H1 (cell line): ENCODE results near the gene PROSER3. TPM values are rescaled to one million over a fixed set of nuclear protein-coding genes. Genes with fewer than 3 reads are reported as not detected.

Source experiments
- CTCF ChIA-PET: fragments of 300-600 bp; sonication (Branson Sonifier 250); formaldehyde crosslinking; loops from one replicate; lab custom pipeline; 2021; ENCODE audit not compliant: partially characterized antibody; lab: Charles Lee
- POLR2A ChIA-PET: fragments of 300-600 bp; sonication (Branson Sonifier 250); formaldehyde crosslinking; loops from one replicate; lab custom pipeline; 2021; ENCODE audit warnings: inconsistent platforms; ENCODE audit not compliant: partially characterized antibody; lab: Charles Lee
- DNase-seq, 2 experiments: peaks; one replicate each; pipeline versions ENCODE4 v3.0.0 to v3.0.0-alpha.2; 2010 to 2022; ENCODE audit warnings: low spot score in 2 of 2, low read depth in 1 of 2, mixed read lengths in 1 of 2
- FAIRE-seq: peaks from 2 replicates; lab custom pipeline; 2011; peaks lifted over from hg19 to GRCh38; lab: Jason Lieb, UNC
- H2AFZ ChIP-seq: 2 replicates; pipeline ENCODE4 v1.8.1; 2012; ENCODE audit warnings: low read length, inconsistent platforms
- H2AK5ac ChIP-seq: 2 replicates; pipeline ENCODE4 v1.6.1; 2013; ENCODE audit warnings: low read depth, low read length
- H2BK120ac ChIP-seq: replicated peaks from 2 replicates; pipeline ENCODE3; 2013; ENCODE audit warnings: low read depth, low read length, inconsistent platforms
- H2BK12ac ChIP-seq: 2 replicates; pipeline ENCODE4 v1.6.1; 2013; ENCODE audit warnings: low read depth, low read length
- H2BK15ac ChIP-seq: 2 replicates; pipeline ENCODE4 v1.6.1; 2013; ENCODE audit warnings: low read length
- H2BK20ac ChIP-seq: 2 replicates; pipeline ENCODE4 v1.6.1; 2013; ENCODE audit warnings: low read length
- H2BK5ac ChIP-seq: 2 replicates; pipeline ENCODE4 v1.6.1; 2013; ENCODE audit warnings: low read depth, low read length
- H3K14ac ChIP-seq: 2 replicates; pipeline ENCODE4 v1.6.1; 2013; ENCODE audit warnings: inconsistent platforms; ENCODE audit not compliant: insufficient read length
- H3K18ac ChIP-seq: 2 replicates; pipeline ENCODE4 v1.6.1; 2013; ENCODE audit warnings: low read length; ENCODE audit errors: extremely low read depth
- H3K23ac ChIP-seq: 2 replicates; pipeline ENCODE4 v1.6.1; 2013; ENCODE audit warnings: inconsistent platforms; ENCODE audit not compliant: insufficient read length
- H3K23me2 ChIP-seq: 2 replicates; pipeline ENCODE4 v1.6.1; 2013; ENCODE audit warnings: low read depth, low read length
- H3K27ac ChIP-seq: 2 replicates; pipeline ENCODE4 v1.6.1; 2011; ENCODE audit warnings: low read depth, low read length, inconsistent platforms
- H3K27me3 ChIP-seq, 4 experiments: replicated peaks in 1 of 4; 1 replicate in 1 of 4; 2 replicates in 3 of 4; pipeline versions ENCODE4 v1.6.1 to v1.8.1; 2011 to 2013; ENCODE audit warnings: low read length in 3 of 4, mild to moderate bottlenecking in 3 of 4, inconsistent platforms in 2 of 4, mixed read lengths in 2 of 4, moderate library complexity in 1 of 4; ENCODE audit not compliant: control insufficient read depth in 3 of 4, insufficient read depth in 3 of 4; ENCODE audit errors: extremely low read depth in 1 of 4
- H3K36me3 ChIP-seq, 4 experiments: 2 replicates each; pipeline versions ENCODE4 v1.6.1 to v1.8.1; 2011 to 2013; ENCODE audit warnings: mild to moderate bottlenecking in 4 of 4, low read length in 3 of 4, moderate library complexity in 2 of 4, control low read depth in 1 of 4, inconsistent platforms in 1 of 4; ENCODE audit not compliant: insufficient read depth in 4 of 4, control insufficient read depth in 2 of 4
- H3K4ac ChIP-seq: replicated peaks from 2 replicates; pipeline ENCODE3; 2013; ENCODE audit warnings: low read length, low read depth, mixed read lengths, inconsistent platforms; ENCODE audit not compliant: insufficient read length
- H3K4me1 ChIP-seq, 4 experiments: replicated peaks in 1 of 4; 1 replicate in 1 of 4; 2 replicates in 3 of 4; pipeline versions ENCODE4 v1.6.1 to v1.8.1; 2011 to 2013; ENCODE audit warnings: low read length in 3 of 4, inconsistent platforms in 2 of 4, mixed read lengths in 1 of 4; ENCODE audit not compliant: insufficient read depth in 4 of 4, control insufficient read depth in 3 of 4
- H3K4me2 ChIP-seq, 2 experiments: 2 replicates each; pipeline versions ENCODE4 v1.6.1 to v1.8.1; 2011 to 2013; ENCODE audit warnings: low read depth in 2 of 2, low read length in 2 of 2, control low read depth in 1 of 2, inconsistent platforms in 1 of 2, mild to moderate bottlenecking in 1 of 2; ENCODE audit not compliant: insufficient read depth in 1 of 2
- H3K4me3 ChIP-seq, 4 experiments: fragments of 200-600, 300-600 bp in 1 of 4; sonication (generic), shearing (Covaris generic), sonication (Bioruptor Twin) in 1 of 4; 2 replicates each; pipeline versions ENCODE4 v1.5.1 to v1.8.1; 2011 to 2016; ENCODE audit warnings: low read length in 4 of 4, low read depth in 3 of 4, control low read depth in 2 of 4, inconsistent platforms in 2 of 4, mild to moderate bottlenecking in 2 of 4, mixed read lengths in 1 of 4, moderate library complexity in 1 of 4; ENCODE audit not compliant: insufficient read depth in 2 of 4; ENCODE audit errors: extremely low read depth in 1 of 4
- H3K56ac ChIP-seq: replicated peaks from 2 replicates; pipeline ENCODE3; 2013; ENCODE audit warnings: low read depth, mild to moderate bottlenecking, mixed read lengths, low read length, inconsistent platforms; ENCODE audit not compliant: insufficient read length
- H3K79me1 ChIP-seq: 2 replicates; pipeline ENCODE4 v1.6.1; 2013; ENCODE audit warnings: low read depth, low read length, control low read depth
- H3K79me2 ChIP-seq, 2 experiments: 2 replicates each; pipeline versions ENCODE4 v1.6.1 to v1.8.1; 2012 to 2013; ENCODE audit warnings: low read length in 2 of 2, mild to moderate bottlenecking in 2 of 2, inconsistent platforms in 1 of 2; ENCODE audit not compliant: insufficient read depth in 2 of 2, control insufficient read depth in 1 of 2
- H3K9ac ChIP-seq, 4 experiments: replicated peaks in 1 of 4; 1 replicate in 1 of 4; 2 replicates in 3 of 4; pipeline versions ENCODE4 v1.6.1 to v1.8.1; 2011 to 2013; ENCODE audit warnings: low read depth in 3 of 4, low read length in 3 of 4, control low read depth in 2 of 4, mild to moderate bottlenecking in 2 of 4, moderate library complexity in 2 of 4, inconsistent platforms in 1 of 4; ENCODE audit errors: extremely low read depth in 1 of 4
- H3K9me3 ChIP-seq, 2 experiments: 2 replicates each; pipeline versions ENCODE4 v1.6.1 to v1.8.1; 2012 to 2013; ENCODE audit warnings: mild to moderate bottlenecking in 2 of 2, moderate library complexity in 2 of 2, control low read depth in 1 of 2, inconsistent platforms in 1 of 2, low read depth in 1 of 2, low read length in 1 of 2, mixed read lengths in 1 of 2; ENCODE audit not compliant: insufficient read depth in 2 of 2
- H4K20me1 ChIP-seq, 2 experiments: replicated peaks in 1 of 2; 2 replicates each; pipeline versions ENCODE3 to v1.8.1; 2011 to 2013; ENCODE audit warnings: inconsistent platforms in 2 of 2, low read length in 2 of 2, mild to moderate bottlenecking in 1 of 2; ENCODE audit not compliant: insufficient read depth in 2 of 2, control insufficient read depth in 1 of 2
- H4K5ac ChIP-seq: 2 replicates; pipeline ENCODE4 v1.6.1; 2013; ENCODE audit warnings: low read length, low read depth, mixed read lengths, inconsistent platforms; ENCODE audit not compliant: insufficient read length
- H4K8ac ChIP-seq: 2 replicates; pipeline ENCODE4 v1.8.0; 2013; ENCODE audit warnings: mild to moderate bottlenecking, moderate library complexity, low read length, inconsistent platforms; ENCODE audit not compliant: insufficient read depth; ENCODE audit errors: extremely low read depth
- H4K91ac ChIP-seq: replicated peaks from 2 replicates; pipeline ENCODE3; 2013; ENCODE audit warnings: low read length, mixed read lengths, inconsistent platforms; ENCODE audit not compliant: insufficient read length
- CTCF ChIP-seq, 3 experiments: IDR thresholded peaks; 1 replicate in 2 of 3; 2 replicates in 1 of 3; pipeline versions ENCODE4 v1.5.1 to v1.6.1; 2011; ENCODE audit warnings: low read length in 3 of 3, mild to moderate bottlenecking in 3 of 3, inconsistent platforms in 2 of 3, low read depth in 1 of 3, moderate library complexity in 1 of 3; ENCODE audit not compliant: insufficient read depth in 1 of 3; ENCODE audit errors: control extremely low read depth in 1 of 3
- SUZ12 ChIP-seq: fragments of 200-600 bp; sonication (generic); IDR thresholded peaks from 2 replicates; pipeline ENCODE4 v1.6.1; 2012; ENCODE audit warnings: mild to moderate bottlenecking, inconsistent platforms, low read length, moderate library complexity, mixed read lengths
- WGBS, 2 experiments: shearing (Covaris generic) in 1 of 2; methylation state at CpG; one replicate each; pipeline versions ENCODE4 v1.1.6 to v1.1.7; 2013 to 2015; ENCODE audit warnings: low lambda C conversion rate in 2 of 2, mixed read lengths in 2 of 2, inconsistent platforms in 1 of 2, low coverage in 1 of 2, missing lambda C conversion rate in 1 of 2; ENCODE audit not compliant: insufficient replicate concordance in 2 of 2, insufficient coverage in 1 of 2, insufficient read length in 1 of 2; ENCODE audit errors: extremely low coverage in 1 of 2, missing lambda C conversion rate in 1 of 2; 5-methylcytosine and 5-hydroxymethylcytosine counted together
- polyA plus RNA-seq, 7 experiments: library from polyadenylated mRNA; depleted of rRNA in 3 of 7; stranded (reverse) in 5 of 7; unstranded in 2 of 7; fragments of >200 nt in 5 of 7; fragments of 200-250 nt in 2 of 7; gene quantifications; 1 replicate in 5 of 7; 2 replicates in 1 of 7; 4 replicates in 1 of 7; pipeline versions ENCODE4 v1.2.1 to v1.2.3, GENCODE V29; 2011 to 2013; ENCODE audit warnings: missing spikeins in 2 of 7, mixed read lengths in 2 of 7
- total RNA-seq: library from RNA; stranded (reverse); fragmentation: NEBNext Ultra II Directional; extraction: Animal tissue kit (Norgen Biotek cat#: 25700); gene quantifications from 2 replicates; pipeline ENCODE4 v1.2.1, GENCODE V29; 2021

PROSER3 gene
- total and polyA plus RNA-seq, 2 of the 8 experiments (the other 6 are each of a cell fraction or from before 2014, with no cell fraction given), result 17.8 to 28.9 TPM

GRCh38 chr19:35736913-35737886 lies 20.8 kb upstream of the PROSER3 start:
- no peak overlapping the region for H3K27ac ChIP-seq
- H3K79me1 ChIP-seq, result no peaks in the 10 kb centered on the region
- H4K20me1 ChIP-seq, result peaks cover 0 to 13% of the 10 kb centered on the region in 2 experiments
- FAIRE-seq, result no peak
- H3K9me3 ChIP-seq, result no peaks in the 10 kb centered on the region
- H3K23me2 ChIP-seq, result peaks cover 10% of the 10 kb centered on the region; the same call in 1 of the 2 replicates
- no peak overlapping the region for H3K9ac ChIP-seq
- H2BK15ac ChIP-seq, result no peak overlapping the region
- no peak overlapping the region for H2BK12ac ChIP-seq
- no peak for TF ChIP-seq SUZ12
- TF ChIP-seq CTCF (IDR thresholded peaks at IDR 0.05; ENCODE audit: control extremely low read depth in 1 of 3, insufficient read depth in 1 of 3, low read depth in 1 of 3, low read length in 3 of 3), result peak in 1 of 3 experiments; percentile 1; a peak in 2 of 4 replicates
- H3K4ac ChIP-seq, result no peak overlapping the region
- H3K4me2 ChIP-seq, result no peak overlapping the region
- ChIA-PET POLR2A (interaction anchor here (0.6 to 7.6 kb wide), 10 partner anchors 8 to 239 kb away, joined by 3 to 54 read pairs (median 4); partner anchors contain the start of genes LIN37, PSENEN and U2AF1L4), CTCF (interaction anchor here (0.6 to 8.9 kb wide), 10 partner anchors 11 to 181 kb away, joined by 3 to 80 read pairs (median 3); partner anchors contain the start of gene LIN37)
- no peak overlapping the region for H2AFZ ChIP-seq
- WGBS, 2 experiments, result 90% methylated on average over 22 of the region's 22 CpGs; no CpG with 5 or more reads in 1 of the 2 experiments
- H3K36me3 ChIP-seq, result peaks cover 9 to 35% (median 25%) of the 10 kb centered on the region in 4 experiments; a peak in 6 of 8 replicates
- H2AK5ac ChIP-seq, result no peak overlapping the region
- no peak overlapping the region for H3K18ac ChIP-seq
- H3K4me1 ChIP-seq, result peaks cover 0 to 3% (median 0%) of the 10 kb centered on the region in 4 experiments; a peak in 2 of 7 replicates
- H2BK120ac ChIP-seq, result no peak overlapping the region
- H3K4me3 ChIP-seq, result no peak overlapping the region
- H3K23ac ChIP-seq, result no peak overlapping the region
- no peak for DNase-seq
- H2BK5ac ChIP-seq, result no peak overlapping the region
- no peaks in the 10 kb centered on the region for H3K27me3 ChIP-seq
- no peak overlapping the region for H4K8ac ChIP-seq
- no peak overlapping the region for H3K14ac ChIP-seq
- no peaks in the 10 kb centered on the region for H3K79me2 ChIP-seq
- no peak overlapping the region for H4K5ac ChIP-seq
- H3K56ac ChIP-seq, result no peak overlapping the region
- H2BK20ac ChIP-seq, result no peak overlapping the region
- no peak overlapping the region for H4K91ac ChIP-seq
